Peyer's patch (tissue), 4 donors: Measurements from ENCODE around the gene ANAPC15.

Source experiments
- POLR2A ChIP-seq, 2 donors: fragments of 450-650 bp; IDR thresholded peaks; one replicate each; pipeline ENCODE4 v1.5.1; 2017; ENCODE audit warnings: antibody characterized with exemption in 2 of 2, mild to moderate bottlenecking in 2 of 2, moderate library complexity in 2 of 2
- TF ChIP-seq, protein P1 (sequence below), 6 experiments: fragments of 450-650 bp in 4 of 6; fragments of 200-600 bp in 2 of 6; sonication (generic) in 1 of 6; IDR thresholded peaks; one replicate each; pipeline ENCODE4 v1.5.1; 2017 to 2019; ENCODE audit warnings: antibody characterized with exemption in 6 of 6, mild to moderate bottlenecking in 3 of 6, moderate library complexity in 1 of 6

GRCh38 chr11:72119198-72119597 is 6.7 kb upstream of the ANAPC15 start:
- TF ChIP-seq, protein P1, sequence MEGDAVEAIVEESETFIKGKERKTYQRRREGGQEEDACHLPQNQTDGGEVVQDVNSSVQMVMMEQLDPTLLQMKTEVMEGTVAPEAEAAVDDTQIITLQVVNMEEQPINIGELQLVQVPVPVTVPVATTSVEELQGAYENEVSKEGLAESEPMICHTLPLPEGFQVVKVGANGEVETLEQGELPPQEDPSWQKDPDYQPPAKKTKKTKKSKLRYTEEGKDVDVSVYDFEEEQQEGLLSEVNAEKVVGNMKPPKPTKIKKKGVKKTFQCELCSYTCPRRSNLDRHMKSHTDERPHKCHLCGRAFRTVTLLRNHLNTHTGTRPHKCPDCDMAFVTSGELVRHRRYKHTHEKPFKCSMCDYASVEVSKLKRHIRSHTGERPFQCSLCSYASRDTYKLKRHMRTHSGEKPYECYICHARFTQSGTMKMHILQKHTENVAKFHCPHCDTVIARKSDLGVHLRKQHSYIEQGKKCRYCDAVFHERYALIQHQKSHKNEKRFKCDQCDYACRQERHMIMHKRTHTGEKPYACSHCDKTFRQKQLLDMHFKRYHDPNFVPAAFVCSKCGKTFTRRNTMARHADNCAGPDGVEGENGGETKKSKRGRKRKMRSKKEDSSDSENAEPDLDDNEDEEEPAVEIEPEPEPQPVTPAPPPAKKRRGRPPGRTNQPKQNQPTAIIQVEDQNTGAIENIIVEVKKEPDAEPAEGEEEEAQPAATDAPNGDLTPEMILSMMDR (IDR thresholded peaks at IDR 0.05) = no peak
- TF ChIP-seq POLR2A (IDR thresholded peaks at IDR 0.05) = no peak
